ENCODE data around the gene PKDREJ. TPM values are rescaled to one million over a fixed set of nuclear protein-coding genes. Genes with fewer than 3 reads are reported as not detected.

PKDREJ gene
- total RNA-seq, 4 donors from 2014 or later, result 0.11 to 0.34 (median 0.34) TPM; not detected in 1

GRCh38 chr22:46280063-46280817 is 17.1 kb upstream of the PKDREJ start:
- H3K9me3 ChIP-seq, result no peaks in the 10 kb centered on the region
- DNase-seq (ENCODE audit: low spot score in 2 of 2), result no peak
- H3K4me1 ChIP-seq, result peaks cover 16% of the 10 kb centered on the region
- no peak for TF ChIP-seq POLR2AphosphoS5 (IDR thresholded peaks at IDR 0.05)
- TF ChIP-seq POLR2A (IDR thresholded peaks at IDR 0.05), result no peak
- no peak for TF ChIP-seq EP300 (IDR thresholded peaks at IDR 0.05)
- no peak for TF ChIP-seq CTCF (IDR thresholded peaks at IDR 0.05)
- H3K27me3 ChIP-seq, result no peaks in the 10 kb centered on the region
- no peak overlapping the region for H3K4me3 ChIP-seq
- WGBS, result 73% methylated on average over 4 of the region's 12 CpGs
- no peak overlapping the region for H3K27ac ChIP-seq
- H3K36me3 ChIP-seq, result peaks cover 90% of the 10 kb centered on the region

GRCh38 chr22:46278656-46279645 is 15.8 kb upstream of the PKDREJ start:
- Histone ChIP-seq H3K27ac (no peak overlapping the region), H3K27me3 (no peaks in the 10 kb centered on the region), H3K4me3 (no peak overlapping the region), H3K36me3 (peaks cover 90% of the 10 kb centered on the region), H3K4me1 (peaks cover 16% of the 10 kb centered on the region), H3K9me3 (no peaks in the 10 kb centered on the region)
- DNase-seq (ENCODE audit: low spot score in 2 of 2), result no peak
- 88% methylated on average over 9 of the region's 22 CpGs for WGBS
- TF ChIP-seq POLR2AphosphoS5 (IDR thresholded peaks at IDR 0.05) (no peak), EP300 (IDR thresholded peaks at IDR 0.05) (no peak), CTCF (IDR thresholded peaks at IDR 0.05) (no peak), POLR2A (IDR thresholded peaks at IDR 0.05) (no peak)

GRCh38 chr22:46276563-46276962 is 13.4 kb upstream of the PKDREJ start:
- H3K27me3 ChIP-seq, result no peaks in the 10 kb centered on the region

GRCh38 chr22:46275455-46276122 is 12.4 kb upstream of the PKDREJ start:
- Histone ChIP-seq H3K36me3 (peaks cover 74% of the 10 kb centered on the region), H3K4me3 (no peak overlapping the region), H3K27me3 (no peaks in the 10 kb centered on the region), H3K9me3 (no peaks in the 10 kb centered on the region), H3K4me1 (peaks cover 13% of the 10 kb centered on the region), H3K27ac (no peak overlapping the region)
- TF ChIP-seq POLR2A (IDR thresholded peaks at IDR 0.05) (no peak), EP300 (IDR thresholded peaks at IDR 0.05) (no peak), POLR2AphosphoS5 (IDR thresholded peaks at IDR 0.05) (no peak), CTCF (IDR thresholded peaks at IDR 0.05) (no peak)
- 77% methylated on average over 3 of the region's 3 CpGs for WGBS
- DNase-seq (ENCODE audit: low spot score in 2 of 2), result peak in 1 of 2 donors; percentile 25

More at GRCh38 chr22:46276563-46276962, 13.4 kb upstream of the PKDREJ start:
- 96% methylated on average over 7 of the region's 7 CpGs for WGBS
- no peak overlapping the region for H3K27ac ChIP-seq
- TF ChIP-seq POLR2A (IDR thresholded peaks at IDR 0.05), result no peak
- TF ChIP-seq POLR2AphosphoS5 (IDR thresholded peaks at IDR 0.05), result no peak
- no peak for TF ChIP-seq CTCF (IDR thresholded peaks at IDR 0.05)
- no peak for TF ChIP-seq EP300 (IDR thresholded peaks at IDR 0.05)
- peak in 1 of 2 donors; percentile 20 for DNase-seq (ENCODE audit: low spot score in 2 of 2)
- peaks cover 83% of the 10 kb centered on the region for H3K36me3 ChIP-seq
- H3K4me1 ChIP-seq, result peaks cover 16% of the 10 kb centered on the region
- no peaks in the 10 kb centered on the region for H3K9me3 ChIP-seq
- no peak overlapping the region for H3K4me3 ChIP-seq

Measured in suprapubic skin (tissue), 4 donors.